Middle frontal gyrus (tissue), 1 donor: ENCODE results near the gene CIP2A.

Experiments used
- DNase-seq: peaks from one replicate; pipeline ENCODE4 v3.0.0-alpha.2; 2015; ENCODE audit warnings: low spot score; ENCODE audit errors: extremely low spot score

CIP2A gene

DNA sequence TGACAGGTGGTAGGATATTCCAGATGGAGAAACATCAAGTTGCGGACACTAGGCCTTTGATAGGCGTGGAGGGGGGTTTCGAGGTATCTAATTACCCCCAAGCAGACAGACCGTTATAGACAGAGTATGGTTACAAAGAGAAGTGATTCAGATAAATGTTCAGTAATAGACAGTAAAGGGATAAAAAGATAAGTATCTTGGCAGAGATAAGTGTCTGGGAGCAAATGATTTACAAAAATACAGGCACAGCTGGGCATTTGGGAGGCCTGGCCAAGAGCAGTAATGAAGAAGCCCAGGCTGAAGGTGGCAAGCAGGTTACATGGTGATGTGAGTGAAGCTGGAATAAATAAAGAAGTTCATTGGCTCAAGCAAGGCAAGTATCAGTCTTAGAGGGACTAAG is 78.2 kb downstream of the CIP2A start:
- no peak for DNase-seq

DNA sequence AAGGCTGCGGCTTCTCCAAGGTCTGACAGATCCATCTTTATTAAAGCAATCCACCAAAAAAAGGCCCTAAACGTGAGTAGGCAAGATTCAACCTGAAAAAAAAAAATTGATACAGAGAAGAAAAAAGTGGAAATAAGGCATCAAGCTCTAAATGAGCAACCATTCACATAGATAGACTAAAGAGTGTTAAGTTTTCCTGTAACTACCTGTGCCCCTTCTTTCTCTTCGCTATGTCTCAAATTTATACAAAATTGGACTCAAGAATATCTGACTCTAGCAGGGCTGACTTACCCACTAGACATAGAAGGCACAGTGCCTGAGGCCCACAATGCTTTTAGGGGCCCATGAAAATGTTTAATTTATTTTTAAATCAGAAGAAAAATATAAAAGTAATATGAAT is 78.7 kb downstream of the CIP2A start, which contains the start of gene MYH15:
Gene MYH15, minus strand, starts transcription at position 101 of the 400 bp plus-strand sequence. Its CDS starts 66 bp downstream, at position 35.
- no peak for DNase-seq

DNA sequence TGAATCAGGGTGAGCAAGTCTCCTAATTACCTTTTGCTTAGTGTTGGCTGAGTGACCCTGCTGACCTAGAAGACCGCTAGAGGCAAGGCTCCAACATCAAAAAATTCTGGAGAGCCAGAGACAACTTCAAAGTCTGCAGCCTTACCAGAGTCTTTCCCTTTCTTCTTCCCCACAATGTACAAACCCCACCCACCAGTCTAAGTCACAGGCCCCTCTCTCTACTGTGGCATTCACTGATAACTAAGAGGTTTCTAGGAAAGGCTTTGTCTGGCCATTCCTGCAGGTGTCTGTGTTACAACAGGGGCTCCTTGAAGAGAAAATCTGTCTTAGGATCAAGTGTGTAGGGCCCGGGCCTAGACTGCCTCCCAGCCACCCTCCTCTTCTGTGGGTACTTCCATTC is 79.4 kb downstream of the CIP2A start:
- no peak for DNase-seq

DNA sequence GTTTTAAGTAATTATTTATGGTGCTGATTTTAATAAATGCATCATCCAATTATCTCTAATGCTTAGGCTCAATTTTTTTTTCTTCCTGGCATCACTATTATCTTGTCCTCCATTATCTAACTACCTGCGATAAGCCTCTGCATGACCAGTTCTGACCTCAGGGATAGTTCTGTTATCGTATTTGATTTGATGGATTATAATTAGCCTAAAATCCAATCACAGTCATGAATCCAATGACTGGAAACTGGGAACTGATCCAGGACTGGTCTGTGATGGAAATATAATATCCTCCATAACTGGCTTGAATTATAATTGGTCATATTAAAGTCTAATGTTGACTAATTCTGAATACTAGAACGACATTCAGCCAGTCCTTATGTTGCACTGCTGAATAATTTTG is 80.0 kb downstream of the CIP2A start:
- no peak for DNase-seq

DNA sequence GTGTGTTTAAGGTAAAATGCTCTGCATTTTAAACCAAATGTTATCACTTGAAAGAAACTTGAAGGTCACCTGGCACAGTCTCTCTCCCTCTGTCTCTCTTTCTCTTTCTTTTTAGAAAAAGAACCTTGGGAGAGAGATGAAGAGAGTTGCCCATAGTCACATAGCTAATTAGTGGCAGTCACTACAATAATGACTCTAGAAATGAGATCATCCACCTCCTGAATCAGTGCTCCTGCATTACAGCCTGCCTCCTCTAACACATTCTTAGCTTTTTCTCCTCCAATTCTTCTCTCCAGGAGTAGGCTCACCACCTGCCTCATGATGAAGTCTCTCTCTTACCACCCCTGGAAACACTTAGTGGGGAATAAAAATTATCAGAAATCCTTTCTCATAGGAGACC is 81.3 kb downstream of the CIP2A start:
- no peak for DNase-seq

DNA sequence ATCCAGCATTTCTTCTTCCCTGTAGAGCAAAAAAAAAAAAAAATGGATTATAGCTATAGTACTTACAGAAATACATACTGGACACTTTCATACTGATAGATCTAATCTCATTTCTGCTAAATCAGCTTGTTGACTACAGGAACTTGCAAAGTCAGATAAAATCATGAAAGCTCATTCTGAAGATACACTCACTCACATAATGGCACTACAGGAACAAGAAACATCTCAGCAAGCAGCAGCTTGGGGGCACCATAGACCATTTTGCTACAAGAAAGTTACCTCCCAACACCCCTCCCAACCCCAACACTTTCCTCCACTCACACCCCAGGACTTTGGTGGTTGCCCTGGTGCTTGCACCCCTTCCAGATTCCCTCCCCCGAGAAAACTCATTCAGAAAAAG is 83.4 kb downstream of the CIP2A start:
- DNase-seq = no peak

DNA sequence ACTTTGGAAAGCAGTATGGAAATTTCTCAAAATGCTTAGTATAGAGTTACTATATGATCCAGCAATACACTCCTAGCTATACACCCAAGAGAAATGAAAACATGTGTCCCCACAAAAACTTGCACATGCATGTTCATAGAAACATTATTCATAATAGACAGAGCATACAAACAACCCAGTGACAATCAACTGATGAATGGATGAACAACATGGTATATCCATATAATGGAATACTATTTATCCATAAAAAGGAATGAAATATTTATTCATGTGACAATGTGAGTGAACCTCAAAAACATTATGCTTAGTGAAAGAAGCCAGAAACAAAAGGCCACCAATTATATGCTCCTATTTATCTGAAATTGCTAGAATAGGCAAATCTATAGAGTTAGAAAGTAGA is 85.5 kb downstream of the CIP2A start:
- no peak for DNase-seq

DNA sequence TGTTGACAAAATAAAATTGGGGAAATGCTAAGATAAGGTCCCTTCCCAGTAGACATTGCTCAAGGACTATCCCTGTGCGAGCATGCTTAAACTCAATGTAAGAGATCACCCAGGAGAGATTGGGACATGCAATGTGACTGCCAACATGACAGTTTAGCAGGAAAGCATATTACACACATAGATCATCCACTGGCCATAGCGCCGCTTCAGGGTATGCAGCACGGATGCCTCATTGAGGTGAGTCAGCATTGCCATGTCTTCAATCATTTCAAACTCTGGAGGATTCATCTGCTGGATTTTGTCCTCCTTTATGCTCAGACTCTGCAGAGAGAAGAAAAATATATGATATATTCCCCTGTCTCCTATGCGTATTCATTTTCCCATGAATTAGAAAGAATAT is 87.7 kb downstream of the CIP2A start:
- DNase-seq = no peak

DNA sequence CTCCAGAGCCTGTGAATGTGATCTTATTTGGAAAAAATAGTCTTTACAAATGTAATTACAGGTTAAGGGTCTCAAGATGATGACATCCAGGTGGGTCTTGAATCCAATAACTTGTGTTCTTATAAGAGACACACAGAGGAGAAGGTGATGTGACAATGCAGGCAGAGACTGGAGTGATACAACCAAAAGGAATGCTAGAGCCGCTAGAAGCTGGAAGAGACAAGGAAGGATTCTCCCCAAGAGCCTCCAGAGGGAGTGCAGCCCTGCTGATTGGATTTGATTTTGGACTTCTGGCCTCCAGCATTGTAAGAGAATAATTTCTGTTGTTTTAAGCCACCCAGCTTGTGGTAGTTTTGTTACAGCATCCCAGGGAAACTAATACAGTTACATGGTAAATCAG is 88.5 kb downstream of the CIP2A start:
- DNase-seq = no peak
